CD4-positive, alpha-beta memory T cell (primary cell): ENCODE results near the gene DARS1. TPM values are rescaled to one million over a fixed set of nuclear protein-coding genes. Genes with fewer than 3 reads are reported as not detected.

ENCODE experiments used
- CTCF ChIA-PET: fragments of 350-600 bp; sonication (Branson Sonifier 250); formaldehyde crosslinking; loops from one replicate; lab custom pipeline; 2021; ENCODE audit warnings: inconsistent platforms; ENCODE audit not compliant: partially characterized antibody; lab: Charles Lee
- POLR2A ChIA-PET: fragments of 350-600 bp; sonication (Branson Sonifier 250); formaldehyde crosslinking; loops from one replicate; lab custom pipeline; 2021; ENCODE audit not compliant: partially characterized antibody; lab: Charles Lee
- DNase-seq, 5 donors: peaks; one replicate each; pipeline versions ENCODE4 v3.0.0 to v3.0.0-alpha.2; 2020 to 2022; ENCODE audit warnings: mixed read lengths in 1 of 5
- H3K27ac ChIP-seq: one replicate; pipeline ENCODE4 v1.7.0; 2013; ENCODE audit warnings: low read depth, low read length
- H3K27me3 ChIP-seq: 2 replicates; pipeline ENCODE4 v1.7.0; 2013; ENCODE audit warnings: mild to moderate bottlenecking, low read length, moderate library complexity; ENCODE audit not compliant: insufficient read depth
- H3K36me3 ChIP-seq: 2 replicates; pipeline ENCODE4 v1.7.0; 2013; ENCODE audit warnings: mild to moderate bottlenecking, low read length, moderate library complexity; ENCODE audit not compliant: insufficient read depth
- H3K4me1 ChIP-seq: 2 replicates; pipeline ENCODE4 v1.7.0; 2013; ENCODE audit warnings: mild to moderate bottlenecking, low read length, moderate library complexity; ENCODE audit not compliant: insufficient read depth
- H3K4me3 ChIP-seq, 2 donors: one replicate each; pipeline ENCODE4 v1.7.0; 2013; ENCODE audit warnings: low read length in 2 of 2, mild to moderate bottlenecking in 1 of 2
- H3K9me3 ChIP-seq, 2 donors: one replicate each; pipeline ENCODE4 v1.7.0; 2013; ENCODE audit warnings: low read length in 2 of 2, control low read depth in 1 of 2; ENCODE audit not compliant: control insufficient read depth in 1 of 2
- H3K27ac Mint-ChIP-seq, 7 donors: one replicate each; pipeline ENCODE4 v1.8.0; 2020 to 2021; ENCODE audit warnings: mixed read lengths in 7 of 7, mild to moderate bottlenecking in 6 of 7, inconsistent platforms in 3 of 7, moderate library complexity in 3 of 7
- H3K27me3 Mint-ChIP-seq, 2 donors: one replicate each; pipeline ENCODE4 v1.8.0; 2020 to 2021; ENCODE audit warnings: mixed read lengths in 2 of 2
- H3K36me3 Mint-ChIP-seq, 2 donors: one replicate each; pipeline ENCODE4 v1.8.0; 2020 to 2021; ENCODE audit warnings: mixed read lengths in 2 of 2, inconsistent platforms in 1 of 2, mild to moderate bottlenecking in 1 of 2
- H3K4me1 Mint-ChIP-seq, 4 donors: one replicate each; pipeline ENCODE4 v1.8.0; 2020 to 2021; ENCODE audit warnings: mixed read lengths in 4 of 4, mild to moderate bottlenecking in 1 of 4
- H3K4me3 Mint-ChIP-seq, 8 donors: one replicate each; pipeline ENCODE4 v1.8.0; 2020 to 2021; ENCODE audit warnings: mixed read lengths in 8 of 8, mild to moderate bottlenecking in 7 of 8, moderate library complexity in 6 of 8, inconsistent platforms in 3 of 8
- H3K9me3 Mint-ChIP-seq, 8 donors: one replicate each; pipeline ENCODE4 v1.8.0; 2020 to 2021; ENCODE audit warnings: mixed read lengths in 8 of 8, mild to moderate bottlenecking in 5 of 8, inconsistent platforms in 3 of 8, moderate library complexity in 1 of 8
- intact Hi-C: fragments of 100-400 bp; cut with micrococcal nuclease; formaldehyde crosslinking; loops from one replicate; pipeline ENCODE4 v1.15.1; 2023
- polyA plus RNA-seq, 2 donors: library from polyadenylated mRNA; unstranded; fragments of 300-500 nt; fragmentation: Illumina TruSeq; gene quantifications; one replicate each; pipeline ENCODE4 v1.2.3, GENCODE V29; 2021
- total RNA-seq, 2 experiments: library from RNA; stranded (reverse); gene quantifications; one replicate each; pipeline ENCODE4 v1.2.3, GENCODE V29; 2021

Gene DARS1
- total and polyA plus RNA-seq, 4 experiments from 2014 or later, result 84.9 to 230 (median 99.7) TPM

DNA sequence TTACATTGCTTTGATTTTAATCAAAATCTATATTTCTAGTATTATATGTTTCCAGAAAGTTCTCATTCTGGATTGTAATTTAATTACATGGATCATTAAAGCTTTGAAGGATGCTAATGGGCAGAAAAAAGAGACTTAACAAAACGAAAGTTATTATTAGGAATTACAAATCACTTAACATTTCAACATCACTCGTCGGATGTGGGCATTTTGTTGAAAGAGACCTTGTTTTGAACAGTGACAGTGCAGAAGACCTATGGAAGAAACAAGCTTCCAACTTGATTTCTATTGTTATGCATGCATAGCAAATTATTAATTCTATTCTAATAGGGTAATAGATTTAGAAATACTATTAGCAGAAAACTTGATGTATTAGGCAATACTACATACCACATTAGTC, 31.4 kb upstream of the DARS1 start:
- Mint-ChIP-seq H3K4me1 (peaks cover 9 to 36% (median 24%) of the 10 kb centered on the region in 4 donors), H3K27me3 (no peaks in the 10 kb centered on the region), H3K9me3 (peaks cover 0 to 2% (median 0%) of the 10 kb centered on the region in 8 donors), H3K36me3 (no peaks in the 10 kb centered on the region), H3K4me3 (no peak overlapping the region), H3K27ac (peak overlapping the region in 1 of 7 donors; percentile 30)
- CTCF ChIA-PET, result no interaction called here
- Histone ChIP-seq H3K27ac (no peak overlapping the region), H3K4me3 (no peak overlapping the region), H3K36me3 (no peaks in the 10 kb centered on the region), H3K9me3 (no peaks in the 10 kb centered on the region), H3K27me3 (no peaks in the 10 kb centered on the region), H3K4me1 (peaks cover 10% of the 10 kb centered on the region)
- POLR2A ChIA-PET, result no interaction called here
- intact Hi-C loops, result no loop called here
- no peak for DNase-seq

DNA sequence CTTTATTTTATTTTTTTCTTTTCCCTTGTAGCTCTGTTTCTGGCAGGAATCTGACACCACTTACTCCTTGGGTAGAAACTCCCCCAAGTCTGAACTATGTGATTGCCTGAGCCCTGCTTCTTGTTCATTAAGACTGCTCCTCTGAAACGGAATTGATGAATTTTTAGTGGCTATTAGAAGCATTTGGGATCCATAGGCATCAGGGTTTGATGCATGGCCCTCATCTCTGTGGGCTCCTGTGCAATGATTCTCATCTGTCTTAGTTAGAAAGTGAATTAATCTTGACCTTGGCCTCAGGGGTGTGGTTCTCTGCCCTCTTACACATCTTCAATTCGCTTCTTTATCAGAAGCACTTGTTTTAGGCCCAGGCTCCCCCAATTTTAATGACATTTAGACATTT, 31.0 kb upstream of the DARS1 start:
- no peaks in the 10 kb centered on the region for H3K36me3 ChIP-seq
- intact Hi-C loops, result no loop called here
- Mint-ChIP-seq H3K27me3 (no peaks in the 10 kb centered on the region), H3K4me1 (peaks cover 9 to 36% (median 24%) of the 10 kb centered on the region in 4 donors), H3K4me3 (no peak overlapping the region), H3K36me3 (no peaks in the 10 kb centered on the region), H3K9me3 (peaks cover 0 to 2% (median 0%) of the 10 kb centered on the region in 8 donors), H3K27ac (peak overlapping the region in 3 of 7 donors; percentile 6 to 30 (median 7))
- ChIA-PET CTCF (no interaction called here), POLR2A (no interaction called here)
- no peak for DNase-seq
- no peak overlapping the region for H3K27ac ChIP-seq
- no peaks in the 10 kb centered on the region for H3K9me3 ChIP-seq
- no peaks in the 10 kb centered on the region for H3K27me3 ChIP-seq
- no peak overlapping the region for H3K4me3 ChIP-seq
- peaks cover 10% of the 10 kb centered on the region for H3K4me1 ChIP-seq

DNA sequence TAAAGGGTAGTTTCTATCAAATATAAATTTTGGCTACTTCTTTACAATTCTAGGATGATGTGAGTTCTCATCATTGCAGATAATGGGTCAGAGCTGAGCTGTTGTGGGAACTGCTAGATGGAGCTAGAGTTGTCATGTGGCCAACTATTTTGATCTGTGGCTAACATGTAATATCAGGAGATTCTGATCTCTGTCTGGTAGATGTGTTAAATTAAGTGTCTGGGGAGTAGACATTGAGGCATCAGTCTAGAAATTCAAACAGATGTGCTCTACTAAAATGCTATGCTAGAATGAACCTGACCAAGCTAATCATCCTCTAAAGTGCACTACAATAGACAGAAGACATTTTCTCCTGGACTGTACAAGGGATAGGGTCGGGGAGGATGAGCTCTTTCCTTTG, 30.3 kb upstream of the DARS1 start:
- Mint-ChIP-seq H3K27me3 (no peaks in the 10 kb centered on the region), H3K27ac (peak overlapping the region in 1 of 7 donors; percentile 64)
- intact Hi-C loops, result no loop called here

DNA sequence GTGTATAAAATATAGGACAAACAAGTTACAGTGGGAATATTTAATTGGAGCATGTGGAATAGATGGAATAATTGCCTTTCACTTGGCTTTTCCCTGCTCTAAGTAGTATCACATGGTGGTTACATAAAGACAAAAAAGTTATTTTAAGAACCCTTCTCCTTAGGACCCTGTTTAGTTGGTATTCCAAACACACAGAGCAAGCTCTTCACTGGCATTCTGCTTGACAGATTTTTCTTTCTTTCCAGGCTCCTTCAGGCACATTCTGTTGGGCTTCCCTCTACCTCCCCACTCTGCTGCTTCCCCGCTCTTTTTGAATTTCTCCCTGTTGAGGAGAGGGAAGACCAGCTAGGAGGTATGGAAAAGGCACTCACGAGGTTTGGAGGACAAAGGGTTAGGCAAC, 29.0 kb upstream of the DARS1 start:
- H3K4me3 ChIP-seq, result no peak overlapping the region
- ChIA-PET POLR2A (interaction anchor here (0.9 to 1.0 kb wide), 2 partner anchors 29 to 42 kb away, joined by 3 read pairs; partner anchors contain the start of gene DARS1), CTCF (interaction anchor here (1.4 kb wide), 1 partner anchor 9 kb away, joined by 3 read pairs; no protein-coding TSS in a partner anchor)
- Mint-ChIP-seq H3K36me3 (no peaks in the 10 kb centered on the region), H3K4me1 (peaks cover 9 to 41% (median 24%) of the 10 kb centered on the region in 4 donors), H3K4me3 (no peak overlapping the region), H3K27ac (peak overlapping the region in 1 of 7 donors; percentile 51), H3K27me3 (no peaks in the 10 kb centered on the region), H3K9me3 (peaks cover 0 to 2% (median 0%) of the 10 kb centered on the region in 8 donors)
- H3K4me1 ChIP-seq, result peaks cover 10% of the 10 kb centered on the region
- no peaks in the 10 kb centered on the region for H3K36me3 ChIP-seq
- no peaks in the 10 kb centered on the region for H3K9me3 ChIP-seq
- no peak for DNase-seq
- intact Hi-C loops, result no loop called here
- no peak overlapping the region for H3K27ac ChIP-seq
- H3K27me3 ChIP-seq, result no peaks in the 10 kb centered on the region

More for the DNA sequence above, 30.3 kb upstream of the DARS1 start:
- Histone ChIP-seq H3K36me3 (no peaks in the 10 kb centered on the region), H3K4me3 (no peak overlapping the region), H3K9me3 (no peaks in the 10 kb centered on the region), H3K27ac (no peak overlapping the region), H3K27me3 (no peaks in the 10 kb centered on the region), H3K4me1 (peaks cover 10% of the 10 kb centered on the region)
- Mint-ChIP-seq H3K4me1 (peaks cover 9 to 36% (median 24%) of the 10 kb centered on the region in 4 donors), H3K9me3 (peaks cover 0 to 2% (median 0%) of the 10 kb centered on the region in 8 donors), H3K36me3 (no peaks in the 10 kb centered on the region), H3K4me3 (no peak overlapping the region)
- CTCF ChIA-PET, result interaction anchor here (0.7 to 0.9 kb wide), 3 partner anchors 98 to 1830 kb away, joined by 3 read pairs; no protein-coding TSS in a partner anchor
- POLR2A ChIA-PET, result interaction anchor here (0.6 to 1.2 kb wide), 2 partner anchors 13 to 114 kb away, joined by 3 read pairs; no protein-coding TSS in a partner anchor
- no peak for DNase-seq

DNA sequence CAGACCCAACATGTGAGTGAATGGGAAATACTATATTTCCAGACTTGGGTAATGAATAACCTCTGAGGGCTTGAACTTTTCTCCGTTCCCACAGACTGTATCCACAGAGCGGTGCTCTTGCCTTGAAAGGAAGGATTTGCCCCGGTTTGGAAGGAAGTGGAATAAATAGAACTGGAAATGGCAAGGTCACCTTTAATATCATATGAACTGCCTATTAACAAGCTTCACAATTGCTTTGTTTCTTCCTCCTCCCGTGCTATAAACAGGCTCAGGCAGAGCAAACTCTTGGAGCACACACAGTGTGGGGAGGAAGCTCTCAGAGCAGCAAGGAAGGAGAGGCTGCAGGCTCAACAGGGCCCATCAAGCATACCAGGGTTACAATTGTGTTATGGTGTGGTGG, 28.5 kb upstream of the DARS1 start:
- intact Hi-C loops, result no loop called here
- Histone ChIP-seq H3K9me3 (no peaks in the 10 kb centered on the region), H3K4me1 (peaks cover 11% of the 10 kb centered on the region), H3K27ac (no peak overlapping the region), H3K4me3 (no peak overlapping the region), H3K27me3 (no peaks in the 10 kb centered on the region), H3K36me3 (no peaks in the 10 kb centered on the region)
- peaks cover 9 to 41% (median 24%) of the 10 kb centered on the region in 4 donors for H3K4me1 Mint-ChIP-seq
- POLR2A ChIA-PET, result interaction anchor here (0.9 to 1.0 kb wide), 2 partner anchors 28 to 42 kb away, joined by 3 read pairs; partner anchors contain the start of gene DARS1
- H3K27ac Mint-ChIP-seq, result peak overlapping the region in 3 of 7 donors; percentile 21 to 66 (median 30)
- H3K4me3 Mint-ChIP-seq, result no peak overlapping the region
- H3K27me3 Mint-ChIP-seq, result no peaks in the 10 kb centered on the region
- CTCF ChIA-PET, result interaction anchor here (1.4 kb wide), 1 partner anchor 8 kb away, joined by 3 read pairs; no protein-coding TSS in a partner anchor
- no peak for DNase-seq
- no peaks in the 10 kb centered on the region for H3K36me3 Mint-ChIP-seq
- H3K9me3 Mint-ChIP-seq, result peaks cover 0 to 2% (median 0%) of the 10 kb centered on the region in 8 donors

DNA sequence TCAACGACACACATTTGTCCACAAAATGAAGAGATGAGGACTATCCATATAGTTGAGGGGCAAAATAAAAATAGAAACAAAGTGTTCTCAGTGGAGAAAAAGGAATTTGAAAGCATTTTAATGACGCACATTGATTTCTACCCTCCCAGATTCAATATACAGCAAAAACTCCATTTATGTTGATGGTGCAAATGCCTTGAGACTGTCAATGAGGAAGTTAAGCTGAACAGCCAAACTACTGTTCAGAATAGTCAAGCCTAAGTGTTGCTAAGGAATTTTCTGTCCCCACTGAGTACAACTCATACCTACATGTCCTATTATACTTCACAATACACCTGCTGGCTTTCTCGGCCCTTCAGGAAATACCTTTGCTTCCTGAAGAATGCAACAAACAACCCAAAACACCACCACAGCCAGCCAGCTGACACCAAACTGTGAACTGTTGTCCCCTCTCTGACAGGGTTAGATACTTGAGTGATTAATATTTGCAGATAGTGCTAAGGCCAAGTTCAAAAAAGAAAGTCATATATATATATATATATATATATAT, 27.8 kb upstream of the DARS1 start:
- intact Hi-C loops, result no loop called here
- no peaks in the 10 kb centered on the region for H3K9me3 ChIP-seq
- DNase-seq, result no peak
- no peaks in the 10 kb centered on the region for H3K36me3 ChIP-seq
- H3K4me3 ChIP-seq, result no peak overlapping the region
- Mint-ChIP-seq H3K4me1 (peaks cover 14 to 48% (median 30%) of the 10 kb centered on the region in 4 donors), H3K9me3 (no peaks in the 10 kb centered on the region), H3K4me3 (peak overlapping the region in 1 of 8 donors; percentile 23), H3K27ac (peak overlapping the region in 1 of 7 donors; percentile 16), H3K36me3 (no peaks in the 10 kb centered on the region), H3K27me3 (no peaks in the 10 kb centered on the region)
- no peak overlapping the region for H3K27ac ChIP-seq
- CTCF ChIA-PET, result no interaction called here
- POLR2A ChIA-PET, result no interaction called here
- peaks cover 19% of the 10 kb centered on the region for H3K4me1 ChIP-seq
- no peaks in the 10 kb centered on the region for H3K27me3 ChIP-seq

DNA sequence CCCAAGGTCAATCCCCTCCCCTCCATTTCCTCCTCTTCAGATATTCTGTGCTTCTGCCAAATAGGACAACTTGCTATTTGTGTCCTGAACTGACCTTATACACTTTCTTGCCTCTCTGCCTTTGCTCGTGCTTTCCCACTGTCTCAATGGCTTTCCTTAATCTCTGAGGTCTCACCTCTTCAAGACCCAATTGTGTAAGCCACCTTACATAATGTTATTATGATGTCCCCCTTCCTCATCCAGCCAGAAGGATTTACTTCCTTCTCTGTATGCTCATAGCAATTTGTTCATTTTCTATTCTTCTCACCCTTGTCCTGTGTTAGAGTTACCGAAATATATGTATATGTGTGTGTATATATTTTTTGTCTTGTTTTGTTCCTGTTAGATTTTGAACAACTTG, 26.9 kb upstream of the DARS1 start:
- ChIA-PET POLR2A (no interaction called here), CTCF (no interaction called here)
- H3K9me3 Mint-ChIP-seq, result no peaks in the 10 kb centered on the region
- no peaks in the 10 kb centered on the region for H3K27me3 Mint-ChIP-seq
- H3K4me3 Mint-ChIP-seq, result no peak overlapping the region
- H3K4me1 Mint-ChIP-seq, result peaks cover 19 to 57% (median 36%) of the 10 kb centered on the region in 4 donors
- Histone ChIP-seq H3K27me3 (no peaks in the 10 kb centered on the region), H3K4me3 (no peak overlapping the region), H3K36me3 (no peaks in the 10 kb centered on the region), H3K9me3 (no peaks in the 10 kb centered on the region), H3K4me1 (peaks cover 28% of the 10 kb centered on the region), H3K27ac (no peak overlapping the region)
- no peaks in the 10 kb centered on the region for H3K36me3 Mint-ChIP-seq
- intact Hi-C loops, result no loop called here
- DNase-seq, result no peak
- peak overlapping the region in 2 of 7 donors; percentile 23 to 79 for H3K27ac Mint-ChIP-seq
